Measurements from ENCODE around the gene NDRG4.

Gene NDRG4

GRCh38 chr16:58510097-58510775 is 10.3 kb downstream of the NDRG4 start:
- DNase-seq (ENCODE audit: low read depth) = no peak

- DNase-seq (ENCODE audit: low read depth) = no peak
These were observed 11.1 kb downstream of the NDRG4 start for GRCh38 chr16:58510776-58511628.

- DNase-seq (ENCODE audit: low read depth) = peak; percentile 37
These were observed 12.2 kb downstream of the NDRG4 start for GRCh38 chr16:58511933-58512815.

- no peak for DNase-seq (ENCODE audit: low read depth)
These were observed 13.9 kb downstream of the NDRG4 start for GRCh38 chr16:58513874-58514273.

GRCh38 chr16:58515125-58515870 is 15.4 kb downstream of the NDRG4 start, which contains the start of gene SETD6:
SETD6 (plus strand) TSS chr16:58515517; CDS start chr16:58515538, 21 bp downstream.
- peak; percentile 88 for DNase-seq (ENCODE audit: low read depth)

GRCh38 chr16:58515871-58516767 is 16.2 kb downstream of the NDRG4 start:
- DNase-seq (ENCODE audit: low read depth) = no peak

GRCh38 chr16:58516768-58517107 is 16.8 kb downstream of the NDRG4 start:
- DNase-seq (ENCODE audit: low read depth) = no peak

- no peak for DNase-seq (ENCODE audit: low read depth)
These were observed 18.4 kb downstream of the NDRG4 start for GRCh38 chr16:58518083-58518979.

- no peak for DNase-seq (ENCODE audit: low read depth)
These were observed 19.0 kb downstream of the NDRG4 start for GRCh38 chr16:58518980-58519368.

- DNase-seq (ENCODE audit: low read depth) = no peak
These were observed 19.8 kb downstream of the NDRG4 start for GRCh38 chr16:58519707-58520106.

GRCh38 chr16:58530179-58530578 is 30.2 kb downstream of the NDRG4 start:
- no peak for DNase-seq (ENCODE audit: low read depth)

GRCh38 chr16:58532414-58532813 is 32.5 kb downstream of the NDRG4 start:
- DNase-seq (ENCODE audit: low read depth) = no peak

GRCh38 chr16:58533751-58534470 is 34.0 kb downstream of the NDRG4 start:
- no peak for DNase-seq (ENCODE audit: low read depth)

- DNase-seq (ENCODE audit: low read depth) = no peak
These were observed 35.2 kb downstream of the NDRG4 start for GRCh38 chr16:58535100-58535499.

GRCh38 chr16:58536278-58536677 is 36.3 kb downstream of the NDRG4 start:
- DNase-seq (ENCODE audit: low read depth) = no peak

GRCh38 chr16:58537124-58537906 is 37.4 kb downstream of the NDRG4 start:
- no peak for DNase-seq (ENCODE audit: low read depth)

GRCh38 chr16:58541711-58542110 is 41.8 kb downstream of the NDRG4 start:
- no peak for DNase-seq (ENCODE audit: low read depth)

- no peak for DNase-seq (ENCODE audit: low read depth)
These were observed 42.3 kb downstream of the NDRG4 start for GRCh38 chr16:58542291-58542690.
